Liver (tissue), 9 donors: Measurements from ENCODE around the gene PRDM7. TPM values are rescaled to one million over a fixed set of nuclear protein-coding genes. Genes with fewer than 3 reads are reported as not detected.

Experiments
- DNase-seq: peaks from one replicate; pipeline ENCODE4 v3.0.0-alpha.2; 2017; ENCODE audit warnings: low spot score
- H3K27ac ChIP-seq, 2 donors: one replicate each; pipeline ENCODE4 v1.7.0; 2013; ENCODE audit warnings: inconsistent platforms in 2 of 2, low read length in 2 of 2, control low read depth in 1 of 2, low read depth in 1 of 2, mild to moderate bottlenecking in 1 of 2
- H3K27me3 ChIP-seq, 4 donors: one replicate each; pipeline versions ENCODE4 v1.6.1 to v1.7.0; 2013; ENCODE audit warnings: low read length in 3 of 4, inconsistent platforms in 1 of 4, mild to moderate bottlenecking in 1 of 4, moderate library complexity in 1 of 4; ENCODE audit not compliant: control insufficient read depth in 4 of 4, insufficient read depth in 4 of 4
- H3K36me3 ChIP-seq, 4 donors: one replicate each; pipeline versions ENCODE4 v1.6.1 to v1.7.0; 2013; ENCODE audit warnings: low read length in 3 of 4, mild to moderate bottlenecking in 3 of 4, low read depth in 1 of 4, moderate library complexity in 1 of 4; ENCODE audit not compliant: control insufficient read depth in 4 of 4, insufficient read depth in 3 of 4
- H3K4me1 ChIP-seq, 4 donors: one replicate each; pipeline versions ENCODE4 v1.6.1 to v1.7.0; 2013; ENCODE audit warnings: low read length in 3 of 4, mild to moderate bottlenecking in 3 of 4, moderate library complexity in 1 of 4; ENCODE audit not compliant: control insufficient read depth in 4 of 4, insufficient read depth in 4 of 4
- H3K4me3 ChIP-seq, 3 donors: one replicate each; pipeline versions ENCODE4 v1.6.1 to v1.7.0; 2013; ENCODE audit warnings: low read length in 3 of 3, control low read depth in 1 of 3, low read depth in 1 of 3, mild to moderate bottlenecking in 1 of 3
- H3K9ac ChIP-seq, 2 donors: one replicate each; pipeline ENCODE4 v1.7.0; 2013; ENCODE audit warnings: low read length in 2 of 2, mild to moderate bottlenecking in 2 of 2, moderate library complexity in 2 of 2, control low read depth in 1 of 2, low read depth in 1 of 2
- H3K9me3 ChIP-seq, 4 donors: one replicate each; pipeline versions ENCODE4 v1.6.1 to v1.7.0; 2013; ENCODE audit warnings: low read length in 3 of 4; ENCODE audit not compliant: control insufficient read depth in 4 of 4
- ATF3 ChIP-seq: IDR thresholded peaks from 2 replicates; pipeline ENCODE4 v1.6.1; 2016; ENCODE audit warnings: antibody characterized with exemption
- CTCF ChIP-seq: fragments of 150-350 bp; IDR thresholded peaks from 2 replicates; pipeline ENCODE4 v1.5.1; 2017; ENCODE audit warnings: improper control_type of control experiment, low read depth, low read length; ENCODE audit not compliant: missing input control
- EGR1 ChIP-seq, 2 donors: IDR thresholded peaks; 2 replicates each; pipeline ENCODE4 v1.6.1; 2016 to 2018; ENCODE audit warnings: antibody characterized with exemption in 2 of 2, low read depth in 2 of 2
- FOXA1 ChIP-seq: IDR thresholded peaks from 2 replicates; pipeline ENCODE4 v1.6.1; 2016; ENCODE audit warnings: antibody characterized with exemption
- FOXA2 ChIP-seq: IDR thresholded peaks from 2 replicates; pipeline ENCODE4 v1.6.1; 2016; ENCODE audit warnings: antibody characterized with exemption
- GABPA ChIP-seq, 2 donors: IDR thresholded peaks in 1 of 2; conservative IDR thresholded peaks in 1 of 2; 2 replicates each; pipeline ENCODE4 v1.6.1; 2016; ENCODE audit warnings: antibody characterized with exemption in 2 of 2, mild to moderate bottlenecking in 1 of 2, moderate library complexity in 1 of 2
- HNF4A ChIP-seq, 2 donors: conservative IDR thresholded peaks; 2 replicates each; pipeline ENCODE4 v1.6.1; 2016; ENCODE audit warnings: antibody characterized with exemption in 2 of 2, mild to moderate bottlenecking in 2 of 2
- HNF4G ChIP-seq: IDR thresholded peaks from 2 replicates; pipeline ENCODE4 v1.6.1; 2016; ENCODE audit warnings: antibody characterized with exemption
- JUND ChIP-seq, 2 donors: IDR thresholded peaks; 2 replicates each; pipeline ENCODE4 v1.6.1; 2016; ENCODE audit warnings: antibody characterized with exemption in 2 of 2
- NR2F2 ChIP-seq: IDR thresholded peaks from 2 replicates; pipeline ENCODE4 v1.6.1; 2016; ENCODE audit warnings: antibody characterized with exemption
- RAD21 ChIP-seq, 2 donors: IDR thresholded peaks; 2 replicates each; pipeline ENCODE4 v1.6.1; 2016; ENCODE audit warnings: antibody characterized with exemption in 2 of 2, mild to moderate bottlenecking in 2 of 2
- REST ChIP-seq: IDR thresholded peaks from 2 replicates; pipeline ENCODE4 v1.6.1; 2016; ENCODE audit warnings: antibody characterized with exemption, mild to moderate bottlenecking
- RXRA ChIP-seq, 2 donors: IDR thresholded peaks; 2 replicates each; pipeline ENCODE4 v1.6.1; 2017 to 2018; ENCODE audit warnings: antibody characterized with exemption in 2 of 2, mild to moderate bottlenecking in 1 of 2
- SP1 ChIP-seq: IDR thresholded peaks from 2 replicates; pipeline ENCODE4 v1.6.1; 2018; ENCODE audit warnings: antibody characterized with exemption, mild to moderate bottlenecking
- TAF1 ChIP-seq: conservative IDR thresholded peaks from 2 replicates; pipeline ENCODE4 v1.6.1; 2016; ENCODE audit warnings: antibody characterized with exemption, mild to moderate bottlenecking
- YY1 ChIP-seq: IDR thresholded peaks from 2 replicates; pipeline ENCODE4 v1.6.1; 2016; ENCODE audit warnings: antibody characterized with exemption, mild to moderate bottlenecking
- ZBTB33 ChIP-seq: IDR thresholded peaks from 2 replicates; pipeline ENCODE4 v1.6.1; 2016; ENCODE audit warnings: antibody characterized with exemption
- WGBS: extraction: QIAGEN DNeasy Blood & Tissue Kit; methylation state at CpG from one replicate; pipeline ENCODE4 v1.1.7; 2013; 5-methylcytosine and 5-hydroxymethylcytosine counted together
- polyA plus RNA-seq, 2 donors: library from polyadenylated mRNA; stranded (reverse) in 1 of 2; unstranded in 1 of 2; fragments of 200-250 nt in 1 of 2; fragments of >200 nt in 1 of 2; fragmentation: Nextera tagmentation in 1 of 2; extraction: Ambion mirVana in 1 of 2; gene quantifications; one replicate each; pipeline versions ENCODE4 v1.2.1 to v1.2.3, GENCODE V29; 2013 to 2015
- total RNA-seq, 2 donors: library from RNA; depleted of rRNA; stranded (reverse); fragments of >200 nt; gene quantifications; one replicate each; pipeline ENCODE4 v1.2.3, GENCODE V29; 2014
- donor health status: healthy.
- donor health status: healthy.
- donor health status: healthy.
- donor health status: healthy.
- donor health status: healthy.

The PRDM7 gene
- total and polyA plus RNA-seq, 4 donors: not detected

- Histone ChIP-seq H3K9ac (no peak overlapping the region), H3K9me3 (no peaks in the 10 kb centered on the region), H3K4me3 (no peak overlapping the region), H3K27ac (no peak overlapping the region), H3K4me1 (peaks cover under 1 to 15% (median 10%) of the 10 kb centered on the region in 4 donors), H3K27me3 (no peaks in the 10 kb centered on the region), H3K36me3 (no peaks in the 10 kb centered on the region)
- no peak for DNase-seq
- WGBS: 91% methylated on average over 19 of the region's 19 CpGs
- TF ChIP-seq TAF1 (no peak), HNF4A (conservative IDR thresholded peaks at IDR 0.05) (no peak), NR2F2 (no peak), JUND (IDR thresholded peaks at IDR 0.05) (no peak), GABPA (IDR thresholded peaks at IDR 0.05 in 1 of 2, conservative IDR thresholded peaks at IDR 0.05 in 1 of 2) (no peak), FOXA2 (no peak), FOXA1 (no peak), YY1 (no peak), SP1 (no peak), REST (no peak), ATF3 (no peak), RXRA (IDR thresholded peaks at IDR 0.05) (no peak), RAD21 (IDR thresholded peaks at IDR 0.05) (no peak)
Measured at GRCh38 chr16:90015586-90016338, 61.4 kb downstream of the PRDM7 start.

- H3K4me1 ChIP-seq: peaks cover 0 to 7% (median 3%) of the 10 kb centered on the region in 4 donors
- H3K36me3 ChIP-seq: no peaks in the 10 kb centered on the region
- DNase-seq: no peak
- no peaks in the 10 kb centered on the region for H3K27me3 ChIP-seq
- no peak overlapping the region for H3K4me3 ChIP-seq
- whole genome bisulfite sequencing: 79% methylated on average over 13 of the region's 13 CpGs
- no peak for TF ChIP-seq TAF1
- no peak for TF ChIP-seq HNF4G
- no peak for TF ChIP-seq FOXA1
- no peak for TF ChIP-seq CTCF
- TF ChIP-seq SP1: no peak
- no peak for TF ChIP-seq EGR1 (IDR thresholded peaks at IDR 0.05; ENCODE audit: low read depth in 2 of 2)
- TF ChIP-seq JUND (IDR thresholded peaks at IDR 0.05): no peak
- no peak for TF ChIP-seq GABPA (IDR thresholded peaks at IDR 0.05 in 1 of 2, conservative IDR thresholded peaks at IDR 0.05 in 1 of 2)
- TF ChIP-seq ZBTB33: no peak
- no peak for TF ChIP-seq RAD21 (IDR thresholded peaks at IDR 0.05)
- no peak for TF ChIP-seq YY1
- no peak for TF ChIP-seq RXRA (IDR thresholded peaks at IDR 0.05)
- no peak for TF ChIP-seq HNF4A (conservative IDR thresholded peaks at IDR 0.05)
- no peak for TF ChIP-seq ATF3
- TF ChIP-seq FOXA2: no peak
- TF ChIP-seq NR2F2: no peak
- TF ChIP-seq REST: no peak
- H3K27ac ChIP-seq: no peak overlapping the region
- no peaks in the 10 kb centered on the region for H3K9me3 ChIP-seq
- H3K9ac ChIP-seq: no peak overlapping the region
Measured at GRCh38 chr16:90012991-90013745, 64.0 kb downstream of the PRDM7 start.
